ENCODE measurements around the gene INPP5D.

The INPP5D gene

GRCh38 chr2:233072838-233073237 lies 12.7 kb downstream of the INPP5D start:
- no peak for TF ChIP-seq CTCF (IDR thresholded peaks at IDR 0.05; ENCODE audit: unreplicated experiment in 3 of 3)
- H3K4me1 Mint-ChIP-seq, result peaks cover 5% of the 10 kb centered on the region
- H3K36me3 Mint-ChIP-seq (ENCODE audit: low read depth), result no peaks in the 10 kb centered on the region
- peaks cover 4% of the 10 kb centered on the region for H3K9me3 Mint-ChIP-seq
- H3K27me3 Mint-ChIP-seq (ENCODE audit: low read depth), result peaks cover 14% of the 10 kb centered on the region
- H3K4me3 Mint-ChIP-seq, result no peak overlapping the region
- H3K27ac Mint-ChIP-seq, result no peak overlapping the region

GRCh38 chr2:233074106-233074505 lies 14.0 kb downstream of the INPP5D start:
- Mint-ChIP-seq H3K4me3 (no peak overlapping the region), H3K27me3 (ENCODE audit: low read depth) (peaks cover 7% of the 10 kb centered on the region), H3K4me1 (peaks cover 5% of the 10 kb centered on the region), H3K36me3 (ENCODE audit: low read depth) (no peaks in the 10 kb centered on the region), H3K27ac (no peak overlapping the region), H3K9me3 (peaks cover 4% of the 10 kb centered on the region)
- TF ChIP-seq CTCF (IDR thresholded peaks at IDR 0.05; ENCODE audit: unreplicated experiment in 3 of 3), result no peak

GRCh38 chr2:233075141-233075965 lies 15.2 kb downstream of the INPP5D start:
- no peak for TF ChIP-seq CTCF (IDR thresholded peaks at IDR 0.05; ENCODE audit: unreplicated experiment in 3 of 3)
- Mint-ChIP-seq H3K27me3 (ENCODE audit: low read depth) (peaks cover 7% of the 10 kb centered on the region), H3K27ac (no peak overlapping the region), H3K36me3 (ENCODE audit: low read depth) (no peaks in the 10 kb centered on the region), H3K9me3 (peaks cover 4% of the 10 kb centered on the region), H3K4me3 (no peak overlapping the region), H3K4me1 (peaks cover 5% of the 10 kb centered on the region)

- Mint-ChIP-seq H3K9me3 (peaks cover 4% of the 10 kb centered on the region), H3K4me1 (peaks cover 5% of the 10 kb centered on the region), H3K36me3 (ENCODE audit: low read depth) (no peaks in the 10 kb centered on the region), H3K27me3 (ENCODE audit: low read depth) (peaks cover 7% of the 10 kb centered on the region), H3K4me3 (no peak overlapping the region), H3K27ac (no peak overlapping the region)
- TF ChIP-seq CTCF (IDR thresholded peaks at IDR 0.05; ENCODE audit: unreplicated experiment in 3 of 3), result no peak
Observed at GRCh38 chr2:233075966-233076339, 15.8 kb downstream of the INPP5D start.

GRCh38 chr2:233076749-233077148 lies 16.6 kb downstream of the INPP5D start:
- peaks cover 5% of the 10 kb centered on the region for H3K4me1 Mint-ChIP-seq
- H3K27ac Mint-ChIP-seq, result no peak overlapping the region
- peaks cover 7% of the 10 kb centered on the region for H3K27me3 Mint-ChIP-seq (ENCODE audit: low read depth)
- H3K36me3 Mint-ChIP-seq (ENCODE audit: low read depth), result no peaks in the 10 kb centered on the region
- no peak overlapping the region for H3K4me3 Mint-ChIP-seq
- H3K9me3 Mint-ChIP-seq, result peaks cover 2% of the 10 kb centered on the region
- TF ChIP-seq CTCF (IDR thresholded peaks at IDR 0.05; ENCODE audit: unreplicated experiment in 3 of 3), result no peak

GRCh38 chr2:233079473-233079877 lies 19.3 kb downstream of the INPP5D start:
- Mint-ChIP-seq H3K27me3 (ENCODE audit: low read depth) (no peaks in the 10 kb centered on the region), H3K4me3 (no peak overlapping the region), H3K36me3 (ENCODE audit: low read depth) (no peaks in the 10 kb centered on the region), H3K27ac (no peak overlapping the region), H3K9me3 (no peaks in the 10 kb centered on the region), H3K4me1 (peaks cover 22% of the 10 kb centered on the region)
- TF ChIP-seq CTCF (IDR thresholded peaks at IDR 0.05; ENCODE audit: unreplicated experiment in 3 of 3), result no peak
